SK-N-SH (cell line): ENCODE measurements around the gene INTS11.

Experiments used
- MXI1 ChIP-seq: IDR thresholded peaks from 2 replicates; pipeline ENCODE4 v1.6.1; 2012; ENCODE audit warnings: mild to moderate bottlenecking, low read depth, low read length, improper control_type of control experiment
- SMC3 ChIP-seq: IDR thresholded peaks from 2 replicates; pipeline ENCODE4 v1.6.1; 2012; ENCODE audit warnings: low read depth, low read length, improper control_type of control experiment
- TEAD4 ChIP-seq: IDR thresholded peaks from 2 replicates; pipeline ENCODE4 v1.4.0; 2012; ENCODE audit warnings: mild to moderate bottlenecking, borderline replicate concordance; ENCODE audit not compliant: insufficient read depth
- TF ChIP-seq, protein P1 (sequence below): fragments of 200-600 bp; sonication (generic); IDR thresholded peaks from 2 replicates; pipeline ENCODE4 v1.6.1; 2017; ENCODE audit warnings: antibody characterized with exemption, mild to moderate bottlenecking, moderate library complexity
- TF ChIP-seq, protein P2 (sequence below): IDR thresholded peaks from 2 replicates; pipeline ENCODE4 v1.6.1; 2012; ENCODE audit warnings: mild to moderate bottlenecking, low read depth, low read length, moderate library complexity
- TF ChIP-seq, protein P3 (sequence below): IDR thresholded peaks from 2 replicates; pipeline ENCODE4 v1.4.0; 2012; ENCODE audit warnings: low read depth

DNA sequence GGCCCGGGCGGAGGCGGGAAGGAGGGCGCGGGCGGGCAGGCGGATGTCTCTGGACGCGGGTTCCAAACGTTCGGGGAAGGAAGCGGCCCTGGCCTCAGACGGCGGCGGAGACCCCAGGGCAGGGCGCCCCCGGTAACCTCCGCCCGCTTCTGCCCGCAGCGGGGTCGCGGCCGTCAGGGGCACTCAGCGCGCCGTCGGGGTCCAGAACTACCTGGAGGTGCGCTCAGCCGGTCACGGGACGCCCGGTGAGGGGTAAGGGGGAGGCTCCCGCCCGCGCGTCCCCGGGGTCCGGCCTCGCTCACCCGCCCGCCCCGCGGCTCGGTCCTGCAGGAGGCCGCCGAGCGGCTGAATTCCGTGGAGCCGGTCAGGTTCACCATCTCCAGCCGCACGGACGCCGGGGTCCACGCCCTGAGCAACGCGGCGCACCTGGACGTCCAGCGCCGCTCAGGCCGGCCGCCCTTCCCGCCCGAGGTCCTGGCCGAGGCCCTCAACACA, 15.7 kb downstream of the INTS11 start:
- TF ChIP-seq, protein P1, sequence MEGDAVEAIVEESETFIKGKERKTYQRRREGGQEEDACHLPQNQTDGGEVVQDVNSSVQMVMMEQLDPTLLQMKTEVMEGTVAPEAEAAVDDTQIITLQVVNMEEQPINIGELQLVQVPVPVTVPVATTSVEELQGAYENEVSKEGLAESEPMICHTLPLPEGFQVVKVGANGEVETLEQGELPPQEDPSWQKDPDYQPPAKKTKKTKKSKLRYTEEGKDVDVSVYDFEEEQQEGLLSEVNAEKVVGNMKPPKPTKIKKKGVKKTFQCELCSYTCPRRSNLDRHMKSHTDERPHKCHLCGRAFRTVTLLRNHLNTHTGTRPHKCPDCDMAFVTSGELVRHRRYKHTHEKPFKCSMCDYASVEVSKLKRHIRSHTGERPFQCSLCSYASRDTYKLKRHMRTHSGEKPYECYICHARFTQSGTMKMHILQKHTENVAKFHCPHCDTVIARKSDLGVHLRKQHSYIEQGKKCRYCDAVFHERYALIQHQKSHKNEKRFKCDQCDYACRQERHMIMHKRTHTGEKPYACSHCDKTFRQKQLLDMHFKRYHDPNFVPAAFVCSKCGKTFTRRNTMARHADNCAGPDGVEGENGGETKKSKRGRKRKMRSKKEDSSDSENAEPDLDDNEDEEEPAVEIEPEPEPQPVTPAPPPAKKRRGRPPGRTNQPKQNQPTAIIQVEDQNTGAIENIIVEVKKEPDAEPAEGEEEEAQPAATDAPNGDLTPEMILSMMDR, result no peak
- TF ChIP-seq SMC3 (no peak), MXI1 (no peak), TEAD4 (no peak)
- TF ChIP-seq, protein P2, sequence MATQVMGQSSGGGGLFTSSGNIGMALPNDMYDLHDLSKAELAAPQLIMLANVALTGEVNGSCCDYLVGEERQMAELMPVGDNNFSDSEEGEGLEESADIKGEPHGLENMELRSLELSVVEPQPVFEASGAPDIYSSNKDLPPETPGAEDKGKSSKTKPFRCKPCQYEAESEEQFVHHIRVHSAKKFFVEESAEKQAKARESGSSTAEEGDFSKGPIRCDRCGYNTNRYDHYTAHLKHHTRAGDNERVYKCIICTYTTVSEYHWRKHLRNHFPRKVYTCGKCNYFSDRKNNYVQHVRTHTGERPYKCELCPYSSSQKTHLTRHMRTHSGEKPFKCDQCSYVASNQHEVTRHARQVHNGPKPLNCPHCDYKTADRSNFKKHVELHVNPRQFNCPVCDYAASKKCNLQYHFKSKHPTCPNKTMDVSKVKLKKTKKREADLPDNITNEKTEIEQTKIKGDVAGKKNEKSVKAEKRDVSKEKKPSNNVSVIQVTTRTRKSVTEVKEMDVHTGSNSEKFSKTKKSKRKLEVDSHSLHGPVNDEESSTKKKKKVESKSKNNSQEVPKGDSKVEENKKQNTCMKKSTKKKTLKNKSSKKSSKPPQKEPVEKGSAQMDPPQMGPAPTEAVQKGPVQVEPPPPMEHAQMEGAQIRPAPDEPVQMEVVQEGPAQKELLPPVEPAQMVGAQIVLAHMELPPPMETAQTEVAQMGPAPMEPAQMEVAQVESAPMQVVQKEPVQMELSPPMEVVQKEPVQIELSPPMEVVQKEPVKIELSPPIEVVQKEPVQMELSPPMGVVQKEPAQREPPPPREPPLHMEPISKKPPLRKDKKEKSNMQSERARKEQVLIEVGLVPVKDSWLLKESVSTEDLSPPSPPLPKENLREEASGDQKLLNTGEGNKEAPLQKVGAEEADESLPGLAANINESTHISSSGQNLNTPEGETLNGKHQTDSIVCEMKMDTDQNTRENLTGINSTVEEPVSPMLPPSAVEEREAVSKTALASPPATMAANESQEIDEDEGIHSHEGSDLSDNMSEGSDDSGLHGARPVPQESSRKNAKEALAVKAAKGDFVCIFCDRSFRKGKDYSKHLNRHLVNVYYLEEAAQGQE, result no peak
- TF ChIP-seq, protein P3, sequence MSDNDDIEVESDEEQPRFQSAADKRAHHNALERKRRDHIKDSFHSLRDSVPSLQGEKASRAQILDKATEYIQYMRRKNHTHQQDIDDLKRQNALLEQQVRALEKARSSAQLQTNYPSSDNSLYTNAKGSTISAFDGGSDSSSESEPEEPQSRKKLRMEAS, result no peak
